Mesothelial cell of epicardium (in vitro differentiated cells): ENCODE measurements around the gene CCDC8. TPM values are rescaled to one million over a fixed set of nuclear protein-coding genes. Genes with fewer than 3 reads are reported as not detected.
"Not testable (repeated sequence)": the region's sequence is repeated elsewhere in the genome, so short reads cannot be mapped to it uniquely, and the experiment has no call there.

Experiments used
- DNase-seq, 2 experiments: peaks; one replicate each; pipeline ENCODE4 v3.0.0; 2021; ENCODE audit warnings: low spot score in 2 of 2; ENCODE audit not compliant: unreplicated experiment in 2 of 2
- H3K27ac Mint-ChIP-seq: 2 replicates; pipeline ENCODE4 v1.8.0; 2021; ENCODE audit warnings: mixed read lengths
- H3K27me3 Mint-ChIP-seq: 2 replicates; pipeline ENCODE4 v1.8.0; 2021; ENCODE audit warnings: low read depth, mixed read lengths
- H3K36me3 Mint-ChIP-seq: 2 replicates; pipeline ENCODE4 v1.8.0; 2021; ENCODE audit warnings: mixed read lengths
- H3K4me1 Mint-ChIP-seq: 2 replicates; pipeline ENCODE4 v1.8.0; 2021; ENCODE audit warnings: mixed read lengths
- H3K4me3 Mint-ChIP-seq: 2 replicates; pipeline ENCODE4 v1.8.0; 2021; ENCODE audit warnings: mild to moderate bottlenecking, moderate library complexity, mixed read lengths
- H3K9me3 Mint-ChIP-seq: 2 replicates; pipeline ENCODE4 v1.8.0; 2021; ENCODE audit warnings: mixed read lengths
- CTCF ChIP-seq: fragments of 200-600 bp; sonication (generic); IDR thresholded peaks from one replicate; pipeline ENCODE4 v1.5.0; 2021; ENCODE audit warnings: antibody characterized with exemption; ENCODE audit not compliant: unreplicated experiment
- total RNA-seq: library from RNA; stranded (reverse); gene quantifications from 3 replicates; pipeline ENCODE4 v1.2.1, GENCODE V29; 2021

Gene CCDC8
- total RNA-seq, 1 donor from 2014 or later, result 50.7 TPM

- Mint-ChIP-seq H3K27ac (no peak overlapping the region), H3K4me3 (no peak overlapping the region), H3K9me3 (no peaks in the 10 kb centered on the region), H3K27me3 (peaks cover 8% of the 10 kb centered on the region), H3K4me1 (no peaks in the 10 kb centered on the region), H3K36me3 (no peaks in the 10 kb centered on the region)
- TF ChIP-seq CTCF, result no peak
- DNase-seq, result no peak
Measured at GRCh38 chr19:46435009-46435408, 21.6 kb upstream of the CCDC8 start.

- not testable (repeated sequence) for H3K36me3 Mint-ChIP-seq, H3K27ac Mint-ChIP-seq, DNase-seq, H3K4me3 Mint-ChIP-seq, H3K4me1 Mint-ChIP-seq, H3K9me3 Mint-ChIP-seq
- H3K27me3 Mint-ChIP-seq, result peaks cover 17% of the 10 kb centered on the region
Measured at GRCh38 chr19:46433470-46433869, 20.1 kb upstream of the CCDC8 start.

GRCh38 chr19:46431824-46432223 is 18.5 kb upstream of the CCDC8 start:
- H3K27ac Mint-ChIP-seq, result no peak overlapping the region
- H3K27me3 Mint-ChIP-seq, result peaks cover 26% of the 10 kb centered on the region
- peaks cover 15% of the 10 kb centered on the region for H3K4me1 Mint-ChIP-seq

GRCh38 chr19:46429999-46430398 is 16.6 kb upstream of the CCDC8 start:
- Mint-ChIP-seq H3K4me1 (peaks cover 28% of the 10 kb centered on the region), H3K36me3 (no peaks in the 10 kb centered on the region), H3K27ac (no peak overlapping the region), H3K27me3 (peaks cover 26% of the 10 kb centered on the region), H3K9me3 (no peaks in the 10 kb centered on the region), H3K4me3 (no peak overlapping the region)
- TF ChIP-seq CTCF, result no peak
- no peak for DNase-seq

More at GRCh38 chr19:46431824-46432223, 18.5 kb upstream of the CCDC8 start:
- H3K4me3 Mint-ChIP-seq, result no peak overlapping the region
- H3K36me3 Mint-ChIP-seq, result no peaks in the 10 kb centered on the region
- DNase-seq, result no peak
- H3K9me3 Mint-ChIP-seq, result no peaks in the 10 kb centered on the region
- peak; percentile 42 for TF ChIP-seq CTCF

GRCh38 chr19:46428239-46429135 is 15.1 kb upstream of the CCDC8 start, which contains the start of gene PNMA8C:
Gene PNMA8C, minus strand, starts transcription at chr19:46428936. Its CDS starts 577 bp downstream, at chr19:46428359.
- no peak within 1 kb of the TSS for H3K27ac Mint-ChIP-seq
- no peaks in the 10 kb centered on the region for H3K9me3 Mint-ChIP-seq
- H3K4me1 Mint-ChIP-seq, result peaks cover 31% of the 10 kb centered on the region
- no peak for TF ChIP-seq CTCF
- H3K4me3 Mint-ChIP-seq, result peak within 1 kb of the TSS; percentile 54
- peak in 1 of 2 experiments; percentile 49 for DNase-seq
- no peaks in the 10 kb centered on the region for H3K36me3 Mint-ChIP-seq
- peaks cover 24% of the 10 kb centered on the region for H3K27me3 Mint-ChIP-seq

- no peak for TF ChIP-seq CTCF
- Mint-ChIP-seq H3K9me3 (no peaks in the 10 kb centered on the region), H3K27ac (no peak overlapping the region), H3K4me1 (peaks cover 36% of the 10 kb centered on the region), H3K4me3 (no peak overlapping the region), H3K36me3 (no peaks in the 10 kb centered on the region), H3K27me3 (peaks cover 24% of the 10 kb centered on the region)
- DNase-seq, result no peak
Measured at GRCh38 chr19:46427518-46428045, 14.2 kb upstream of the CCDC8 start.
